Measurements from ENCODE around the gene UBE2R2.

DNA sequence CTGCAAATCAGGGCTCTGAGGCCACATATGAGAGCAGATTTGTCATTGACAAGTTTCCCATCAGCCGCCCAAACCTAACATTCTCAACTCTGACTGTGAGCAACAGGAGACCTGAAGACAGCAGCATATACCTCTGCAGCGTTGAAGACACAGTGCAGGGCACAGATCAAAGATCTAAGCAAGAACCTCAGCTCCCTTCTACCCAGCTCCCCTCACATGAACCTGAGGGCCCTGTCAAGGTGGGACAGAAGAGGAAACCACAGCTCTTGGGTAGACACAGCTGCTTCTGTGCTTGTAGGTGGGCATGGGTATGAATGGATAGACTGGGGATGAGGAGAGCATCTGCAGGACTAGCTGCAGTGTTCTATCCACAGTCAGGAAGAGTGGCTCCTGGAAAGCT is 30.3 kb upstream of the UBE2R2 start:
- TF ChIP-seq, protein P1, sequence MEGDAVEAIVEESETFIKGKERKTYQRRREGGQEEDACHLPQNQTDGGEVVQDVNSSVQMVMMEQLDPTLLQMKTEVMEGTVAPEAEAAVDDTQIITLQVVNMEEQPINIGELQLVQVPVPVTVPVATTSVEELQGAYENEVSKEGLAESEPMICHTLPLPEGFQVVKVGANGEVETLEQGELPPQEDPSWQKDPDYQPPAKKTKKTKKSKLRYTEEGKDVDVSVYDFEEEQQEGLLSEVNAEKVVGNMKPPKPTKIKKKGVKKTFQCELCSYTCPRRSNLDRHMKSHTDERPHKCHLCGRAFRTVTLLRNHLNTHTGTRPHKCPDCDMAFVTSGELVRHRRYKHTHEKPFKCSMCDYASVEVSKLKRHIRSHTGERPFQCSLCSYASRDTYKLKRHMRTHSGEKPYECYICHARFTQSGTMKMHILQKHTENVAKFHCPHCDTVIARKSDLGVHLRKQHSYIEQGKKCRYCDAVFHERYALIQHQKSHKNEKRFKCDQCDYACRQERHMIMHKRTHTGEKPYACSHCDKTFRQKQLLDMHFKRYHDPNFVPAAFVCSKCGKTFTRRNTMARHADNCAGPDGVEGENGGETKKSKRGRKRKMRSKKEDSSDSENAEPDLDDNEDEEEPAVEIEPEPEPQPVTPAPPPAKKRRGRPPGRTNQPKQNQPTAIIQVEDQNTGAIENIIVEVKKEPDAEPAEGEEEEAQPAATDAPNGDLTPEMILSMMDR (IDR thresholded peaks at IDR 0.05): no peak
- TF ChIP-seq POLR2A (IDR thresholded peaks at IDR 0.05) (no peak), POLR2AphosphoS5 (IDR thresholded peaks at IDR 0.05) (no peak)

Data from breast epithelium (tissue), 3 donors.